CD14-positive monocyte (primary cell): Measurements from ENCODE around the gene DCC. TPM values are rescaled to one million over a fixed set of nuclear protein-coding genes. Genes with fewer than 3 reads are reported as not detected.

Source experiments
- DNase-seq, 3 donors: peaks; one replicate each; pipeline ENCODE4 v3.0.0-alpha.2; 2011 to 2022
- H2AFZ ChIP-seq: 2 replicates; pipeline ENCODE4 v1.6.0; 2012; ENCODE audit warnings: mild to moderate bottlenecking, low read depth, low read length, inconsistent platforms; ENCODE audit not compliant: insufficient read depth, poor library complexity, severe bottlenecking
- H3K27ac ChIP-seq, 2 donors: 1 replicate in 1 of 2; 2 replicates in 1 of 2; pipeline ENCODE4 v1.5.1; 2012 to 2013; ENCODE audit warnings: low read length in 2 of 2, control low read depth in 1 of 2, inconsistent platforms in 1 of 2, low read depth in 1 of 2, mild to moderate bottlenecking in 1 of 2
- H3K27me3 ChIP-seq, 2 donors: one replicate each; pipeline versions ENCODE4 v1.6.0 to v1.6.1; 2011 to 2013; ENCODE audit warnings: low read length in 2 of 2; ENCODE audit not compliant: control insufficient read depth in 2 of 2, insufficient read depth in 2 of 2
- H3K36me3 ChIP-seq, 2 donors: replicated peaks in 1 of 2; 1 replicate in 1 of 2; 2 replicates in 1 of 2; pipeline versions ENCODE4 v1.5.1 to v1.6.1; 2012 to 2013; ENCODE audit warnings: low read length in 2 of 2, control low read depth in 1 of 2, inconsistent platforms in 1 of 2, mild to moderate bottlenecking in 1 of 2; ENCODE audit not compliant: insufficient read depth in 2 of 2, control insufficient read depth in 1 of 2
- H3K4me1 ChIP-seq, 2 donors: 1 replicate in 1 of 2; 2 replicates in 1 of 2; pipeline versions ENCODE4 v1.5.1 to v1.6.1; 2012 to 2013; ENCODE audit warnings: low read length in 2 of 2, control low read depth in 1 of 2, inconsistent platforms in 1 of 2, mild to moderate bottlenecking in 1 of 2, moderate library complexity in 1 of 2; ENCODE audit not compliant: insufficient read depth in 2 of 2, control insufficient read depth in 1 of 2
- H3K4me2 ChIP-seq: replicated peaks from 2 replicates; pipeline ENCODE3; 2012; ENCODE audit warnings: low read length, moderate library complexity, mild to moderate bottlenecking; ENCODE audit not compliant: poor library complexity, severe bottlenecking; ENCODE audit errors: extremely low read depth
- H3K4me3 ChIP-seq, 3 experiments: fragments of 200-600 bp in 1 of 3; sonication (generic) in 1 of 3; replicated peaks in 1 of 3; 1 replicate in 2 of 3; 2 replicates in 1 of 3; pipeline ENCODE4 v1.5.1; 2011 to 2013; ENCODE audit warnings: low read length in 3 of 3, mild to moderate bottlenecking in 3 of 3, control low read depth in 2 of 3, low read depth in 2 of 3, inconsistent platforms in 1 of 3, moderate library complexity in 1 of 3
- H3K79me2 ChIP-seq: 2 replicates; pipeline ENCODE4 v1.6.0; 2012; ENCODE audit warnings: mild to moderate bottlenecking, control low read depth, inconsistent platforms, low read length, moderate library complexity; ENCODE audit not compliant: insufficient read depth
- H3K9ac ChIP-seq: 2 replicates; pipeline ENCODE4 v1.6.0; 2017; ENCODE audit warnings: low read length, mild to moderate bottlenecking; ENCODE audit not compliant: insufficient read depth, poor library complexity, severe bottlenecking
- H3K9me3 ChIP-seq, 2 donors: replicated peaks in 1 of 2; 1 replicate in 1 of 2; 2 replicates in 1 of 2; pipeline versions ENCODE4 v1.5.1 to v1.6.1; 2012 to 2013; ENCODE audit warnings: low read length in 2 of 2, control low read depth in 1 of 2; ENCODE audit not compliant: control insufficient read depth in 1 of 2, insufficient read depth in 1 of 2
- H4K20me1 ChIP-seq: 2 replicates; pipeline ENCODE4 v1.6.0; 2012; ENCODE audit warnings: mild to moderate bottlenecking, low read length, control low read depth, moderate library complexity; ENCODE audit not compliant: insufficient read depth
- H3K27ac Mint-ChIP-seq, 7 donors: one replicate each; pipeline ENCODE4 v1.8.0; 2020; ENCODE audit warnings: mild to moderate bottlenecking in 7 of 7, mixed read lengths in 7 of 7, moderate library complexity in 6 of 7, inconsistent platforms in 2 of 7
- H3K27me3 Mint-ChIP-seq, 3 donors: one replicate each; pipeline ENCODE4 v1.8.0; 2021 to 2022; ENCODE audit warnings: low read depth in 3 of 3, mild to moderate bottlenecking in 3 of 3, mixed read lengths in 3 of 3, moderate library complexity in 3 of 3, inconsistent platforms in 1 of 3
- H3K36me3 Mint-ChIP-seq, 2 donors: one replicate each; pipeline ENCODE4 v1.8.0; 2020; ENCODE audit warnings: mixed read lengths in 2 of 2, inconsistent platforms in 1 of 2, mild to moderate bottlenecking in 1 of 2
- H3K4me1 Mint-ChIP-seq: one replicate; pipeline ENCODE4 v1.8.0; 2020; ENCODE audit warnings: mild to moderate bottlenecking, mixed read lengths
- H3K4me3 Mint-ChIP-seq, 2 donors: one replicate each; pipeline ENCODE4 v1.8.0; 2020; ENCODE audit warnings: mild to moderate bottlenecking in 2 of 2, mixed read lengths in 2 of 2, moderate library complexity in 1 of 2
- H3K9me3 Mint-ChIP-seq, 7 donors: one replicate each; pipeline ENCODE4 v1.8.0; 2020 to 2022; ENCODE audit warnings: mixed read lengths in 7 of 7, mild to moderate bottlenecking in 6 of 7, moderate library complexity in 6 of 7, inconsistent platforms in 2 of 7
- WGBS: methylation state at CpG from one replicate; pipeline ENCODE4 v1.1.5; 2013; ENCODE audit warnings: missing lambda C conversion rate; ENCODE audit not compliant: insufficient coverage; 5-methylcytosine and 5-hydroxymethylcytosine counted together
- intact Hi-C, 2 donors: fragments of 100-400 bp; cut with micrococcal nuclease; formaldehyde crosslinking; loops; one replicate each; pipeline versions ENCODE4 v1.15.0 to v1.15.1; 2023
- polyA plus RNA-seq, 3 donors: library from polyadenylated mRNA; depleted of rRNA in 1 of 3; unstranded in 2 of 3; stranded (reverse) in 1 of 3; fragments of 300-500 nt in 2 of 3; fragments of >200 nt in 1 of 3; fragmentation: Illumina TruSeq in 2 of 3; gene quantifications; 1 replicate in 2 of 3; 2 replicates in 1 of 3; pipeline ENCODE4 v1.2.3, GENCODE V29; 2012 to 2021
- TF ChIP-seq, protein P1 (sequence below): fragments of 200-600 bp; IDR thresholded peaks from one replicate; pipeline ENCODE4 v1.8.0; 2022; ENCODE audit warnings: antibody characterized with exemption, mild to moderate bottlenecking

DCC gene
- polyA plus RNA-seq, 3 donors: not detected

DNA sequence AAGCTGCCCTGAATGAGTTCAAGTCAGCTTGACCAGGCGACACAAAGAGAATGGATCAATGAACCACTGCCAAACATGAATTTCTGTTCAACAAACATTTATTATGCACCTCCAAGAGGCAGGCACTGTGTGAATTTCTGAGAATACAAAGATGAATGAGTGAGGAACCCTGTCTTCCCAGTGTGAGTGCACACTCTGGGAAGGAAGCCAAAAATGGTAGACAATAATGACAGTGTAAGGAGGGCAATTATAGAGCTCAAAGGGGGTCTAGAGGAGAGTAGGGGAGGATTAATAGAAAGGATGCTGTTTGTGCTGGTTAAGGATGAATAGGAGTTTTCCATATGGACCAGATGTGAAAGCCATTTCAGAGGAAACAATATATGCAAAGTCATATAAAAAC, 213.4 kb downstream of the DCC start:
- TF ChIP-seq, protein P1, sequence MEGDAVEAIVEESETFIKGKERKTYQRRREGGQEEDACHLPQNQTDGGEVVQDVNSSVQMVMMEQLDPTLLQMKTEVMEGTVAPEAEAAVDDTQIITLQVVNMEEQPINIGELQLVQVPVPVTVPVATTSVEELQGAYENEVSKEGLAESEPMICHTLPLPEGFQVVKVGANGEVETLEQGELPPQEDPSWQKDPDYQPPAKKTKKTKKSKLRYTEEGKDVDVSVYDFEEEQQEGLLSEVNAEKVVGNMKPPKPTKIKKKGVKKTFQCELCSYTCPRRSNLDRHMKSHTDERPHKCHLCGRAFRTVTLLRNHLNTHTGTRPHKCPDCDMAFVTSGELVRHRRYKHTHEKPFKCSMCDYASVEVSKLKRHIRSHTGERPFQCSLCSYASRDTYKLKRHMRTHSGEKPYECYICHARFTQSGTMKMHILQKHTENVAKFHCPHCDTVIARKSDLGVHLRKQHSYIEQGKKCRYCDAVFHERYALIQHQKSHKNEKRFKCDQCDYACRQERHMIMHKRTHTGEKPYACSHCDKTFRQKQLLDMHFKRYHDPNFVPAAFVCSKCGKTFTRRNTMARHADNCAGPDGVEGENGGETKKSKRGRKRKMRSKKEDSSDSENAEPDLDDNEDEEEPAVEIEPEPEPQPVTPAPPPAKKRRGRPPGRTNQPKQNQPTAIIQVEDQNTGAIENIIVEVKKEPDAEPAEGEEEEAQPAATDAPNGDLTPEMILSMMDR: no peak
- H3K79me2 ChIP-seq: no peaks in the 10 kb centered on the region
- H4K20me1 ChIP-seq: no peaks in the 10 kb centered on the region
- H3K27me3 ChIP-seq: no peaks in the 10 kb centered on the region
- H3K9me3 ChIP-seq: no peaks in the 10 kb centered on the region
- no peak overlapping the region for H3K4me2 ChIP-seq
- no peak overlapping the region for H3K9ac ChIP-seq
- WGBS: no CpG with 5 or more reads among the region's 1 CpG
- no peak overlapping the region for H3K27ac ChIP-seq
- no peak overlapping the region for H3K4me3 Mint-ChIP-seq
- intact Hi-C loops: no loop called here
- DNase-seq: no peak
- H3K27ac Mint-ChIP-seq: no peak overlapping the region
- H3K4me3 ChIP-seq: no peak overlapping the region
- H3K4me1 ChIP-seq: no peaks in the 10 kb centered on the region
- H3K36me3 Mint-ChIP-seq: no peaks in the 10 kb centered on the region
- no peaks in the 10 kb centered on the region for H3K36me3 ChIP-seq
- H2AFZ ChIP-seq: no peak overlapping the region
- H3K9me3 Mint-ChIP-seq: no peaks in the 10 kb centered on the region
- H3K27me3 Mint-ChIP-seq: peaks cover 0 to 2% (median 2%) of the 10 kb centered on the region in 3 donors
- no peaks in the 10 kb centered on the region for H3K4me1 Mint-ChIP-seq

DNA sequence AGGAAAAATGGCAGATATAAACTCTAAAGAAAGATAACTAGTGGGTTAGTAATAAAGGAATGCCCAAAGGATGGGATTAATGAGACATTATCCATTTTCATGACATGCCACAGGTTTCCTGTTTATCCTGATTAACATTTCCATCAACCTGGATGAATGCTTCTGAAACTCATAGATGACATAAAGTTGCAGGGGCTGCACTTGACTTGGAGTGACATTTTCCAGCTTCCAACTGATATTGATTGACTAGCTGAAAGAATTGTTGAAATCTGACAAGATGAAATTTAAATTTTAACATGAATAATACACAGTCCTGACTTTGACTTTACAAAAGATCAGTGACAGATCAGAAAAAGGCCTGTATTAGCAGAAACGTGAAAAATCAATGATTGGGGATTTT, 214.2 kb downstream of the DCC start:
- intact Hi-C loops: no loop called here
- no peak overlapping the region for H2AFZ ChIP-seq
- H3K9me3 Mint-ChIP-seq: no peaks in the 10 kb centered on the region

More for the DNA sequence above, 214.2 kb downstream of the DCC start:
- H3K9ac ChIP-seq: no peak overlapping the region
- H3K4me1 ChIP-seq: no peaks in the 10 kb centered on the region
- no peak overlapping the region for H3K4me2 ChIP-seq
- H3K4me3 Mint-ChIP-seq: no peak overlapping the region
- H3K79me2 ChIP-seq: no peaks in the 10 kb centered on the region
- H3K4me3 ChIP-seq: no peak overlapping the region
- H4K20me1 ChIP-seq: no peaks in the 10 kb centered on the region
- no peak overlapping the region for H3K27ac Mint-ChIP-seq
- TF ChIP-seq, protein P1: no peak
- H3K4me1 Mint-ChIP-seq: no peaks in the 10 kb centered on the region
- no peak overlapping the region for H3K27ac ChIP-seq
- DNase-seq: no peak
- no peaks in the 10 kb centered on the region for H3K36me3 ChIP-seq
- H3K27me3 ChIP-seq: no peaks in the 10 kb centered on the region
- peaks cover 0 to 2% (median 2%) of the 10 kb centered on the region in 3 donors for H3K27me3 Mint-ChIP-seq
- no peaks in the 10 kb centered on the region for H3K36me3 Mint-ChIP-seq
- H3K9me3 ChIP-seq: no peaks in the 10 kb centered on the region
- no CpG with 5 or more reads among the region's 1 CpG for WGBS
